Measurements from ENCODE around the gene LRRC26.
"Not testable (repeated sequence)": the region's sequence is repeated elsewhere in the genome, so short reads cannot be mapped to it uniquely, and the experiment has no call there.

Gene LRRC26

DNA sequence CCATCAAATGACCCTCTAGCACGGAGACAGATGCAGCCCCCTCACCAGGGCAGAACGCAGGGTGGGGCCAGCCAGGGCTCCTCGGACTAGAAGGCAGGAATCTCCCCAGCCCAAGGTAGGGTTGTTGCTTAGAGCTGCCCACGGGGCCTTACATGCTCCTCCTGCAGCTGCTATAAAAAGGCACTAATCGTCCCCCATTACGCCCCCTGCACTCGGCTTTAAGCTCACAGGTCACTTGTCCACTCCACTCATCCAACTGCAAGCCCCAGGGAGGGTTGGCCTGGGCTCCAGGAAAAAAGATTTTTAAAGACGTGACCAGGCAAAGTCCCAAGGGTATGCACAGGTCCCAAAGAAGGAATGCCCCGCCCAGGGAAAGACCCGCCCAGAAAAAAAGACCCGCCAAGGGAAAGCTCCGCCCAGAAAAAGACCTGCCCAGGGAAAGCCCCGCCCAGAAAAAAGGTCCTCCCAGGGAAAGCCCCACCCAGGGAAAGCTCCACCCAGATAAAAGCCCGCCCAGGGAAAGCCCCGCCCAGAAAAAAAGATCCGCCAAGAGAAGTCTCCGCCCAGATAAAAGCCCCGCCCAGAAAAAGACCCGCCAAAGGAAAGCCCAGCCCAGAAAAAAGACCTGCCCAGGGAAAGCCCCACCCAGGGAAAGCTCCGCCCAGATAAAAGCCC is 19.8 kb downstream of the LRRC26 start:
- DNase-seq = no peak

DNA sequence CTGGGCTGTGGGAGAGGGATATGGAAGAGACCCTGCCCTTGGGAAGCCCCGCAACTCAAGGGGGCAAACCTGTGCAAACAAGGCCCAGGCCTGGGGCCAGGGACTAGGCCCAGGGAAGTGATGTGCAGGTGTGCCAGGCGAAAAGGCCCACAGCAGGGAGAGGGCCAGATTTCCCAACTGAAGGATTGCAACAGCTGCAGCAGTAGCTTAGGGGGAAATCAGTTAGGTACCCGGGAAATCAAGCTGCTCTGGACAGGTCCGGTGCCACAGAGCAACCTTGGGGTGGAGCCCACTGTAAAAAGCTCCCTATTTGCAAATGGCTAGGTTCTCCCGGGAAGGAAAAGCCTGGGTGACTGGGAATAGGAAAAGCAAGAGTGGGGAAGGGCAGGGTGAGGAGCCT is 20.5 kb downstream of the LRRC26 start:
- no peak for DNase-seq

DNA sequence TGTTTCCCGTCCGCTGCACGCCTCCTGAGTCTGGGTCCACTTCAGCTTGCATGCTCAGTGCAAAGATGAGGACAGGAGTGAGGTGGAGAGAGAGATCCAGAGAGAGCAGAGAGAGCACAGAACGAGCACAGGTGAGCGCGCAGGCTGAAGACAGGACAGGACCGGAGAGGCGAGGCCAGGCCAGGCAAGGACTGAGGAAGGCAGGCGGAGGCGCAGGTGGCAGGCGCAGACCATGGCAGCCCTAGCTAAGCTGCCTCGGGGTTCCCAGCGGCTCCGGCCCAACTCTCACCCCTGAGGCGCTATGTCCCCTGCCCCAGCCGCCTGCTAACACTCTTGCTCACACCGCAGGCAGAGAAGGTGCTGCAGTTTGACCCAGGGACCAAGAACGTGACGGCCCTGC is 21.2 kb downstream of the LRRC26 start:
- DNase-seq = no peak

DNA sequence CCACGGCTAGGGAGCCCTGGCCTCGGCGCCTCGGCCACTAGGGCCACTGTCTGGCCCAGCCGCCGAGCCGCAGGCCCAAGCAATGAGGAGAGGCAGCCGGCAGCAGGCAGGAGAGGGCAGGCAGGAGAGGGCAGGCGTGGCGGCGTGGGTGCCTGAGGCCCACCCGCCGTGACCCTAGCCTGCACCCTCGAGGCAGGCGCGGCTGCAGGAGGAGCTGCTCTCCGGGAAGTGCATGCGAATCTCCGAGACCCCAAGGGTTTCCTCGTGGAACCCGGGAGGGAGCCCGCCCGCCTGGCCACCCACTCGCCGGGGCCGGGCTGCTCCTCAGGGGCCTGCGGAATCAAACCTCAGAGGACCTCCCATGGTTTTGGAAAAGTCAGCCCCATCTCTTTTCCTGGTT is 21.6 kb downstream of the LRRC26 start:
- no peak for DNase-seq

DNA sequence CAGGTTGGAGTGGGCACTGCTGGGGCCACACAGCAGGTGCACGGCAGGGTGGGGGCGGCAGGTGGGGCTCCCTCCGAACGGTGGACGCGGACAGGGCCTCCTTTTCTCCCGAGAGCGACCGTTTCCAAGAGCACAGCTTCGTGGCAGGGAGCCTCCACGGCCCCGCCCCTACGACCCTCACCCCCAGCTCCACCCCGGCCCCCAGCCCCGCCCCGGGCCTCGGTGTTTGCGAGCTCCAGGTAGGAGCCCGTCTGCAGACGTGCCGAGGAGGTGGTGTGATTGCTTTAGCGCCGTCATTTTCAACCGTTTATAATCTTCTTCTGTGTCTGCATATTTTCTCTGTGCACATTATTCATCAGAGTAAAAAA is 22.1 kb downstream of the LRRC26 start:
- no peak for DNase-seq

DNA sequence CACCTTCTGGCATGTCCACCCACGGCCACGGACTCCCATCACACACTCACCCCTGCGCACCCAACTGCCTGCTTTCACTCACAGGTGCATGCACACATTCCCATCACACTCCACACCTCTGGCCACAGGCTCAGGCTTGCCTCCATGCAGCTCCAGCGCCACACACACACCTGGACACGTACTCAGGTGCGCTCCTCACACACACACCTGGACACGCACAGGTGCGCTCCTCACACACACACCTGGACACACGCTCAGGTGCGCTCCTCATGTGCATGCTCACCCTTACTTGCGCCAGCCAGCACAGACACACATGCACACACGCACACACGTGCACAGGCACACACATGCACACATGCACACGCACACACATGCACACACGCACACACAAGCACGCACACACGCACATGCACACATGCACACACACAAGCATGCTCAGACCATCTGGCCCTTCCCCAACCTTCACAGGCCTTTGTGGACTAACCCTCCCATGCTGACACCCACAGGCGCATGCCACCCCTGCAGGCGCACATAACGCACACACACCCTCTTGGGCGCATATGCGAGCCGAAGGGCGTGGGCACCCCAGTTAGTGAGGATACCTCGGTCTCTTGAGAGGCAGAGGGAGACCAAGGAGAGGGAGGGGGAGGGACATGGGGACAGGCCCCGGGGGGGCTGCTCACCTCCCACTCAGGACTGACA is 22.6 kb downstream of the LRRC26 start:
- no peak for DNase-seq

DNA sequence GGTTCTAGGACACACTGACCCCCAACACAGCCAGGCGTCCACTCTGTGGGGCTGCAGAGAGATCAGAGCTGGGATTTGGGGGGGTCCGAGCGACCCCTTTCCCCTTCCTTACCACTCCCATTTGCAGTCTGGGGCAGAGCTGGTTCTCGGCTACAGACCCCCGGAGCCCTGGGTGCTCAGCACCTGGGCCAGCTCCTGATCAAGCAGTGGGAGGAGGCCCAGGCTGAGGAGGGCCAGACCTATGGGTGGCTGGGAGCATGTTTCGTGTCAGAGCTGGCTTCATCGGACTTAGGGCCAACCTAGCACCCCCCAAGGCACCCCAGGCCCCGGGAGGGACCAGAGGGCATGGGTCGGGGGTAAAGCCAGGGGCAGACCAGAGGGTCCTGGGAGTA is 23.3 kb downstream of the LRRC26 start:
- DNase-seq = no peak

DNA sequence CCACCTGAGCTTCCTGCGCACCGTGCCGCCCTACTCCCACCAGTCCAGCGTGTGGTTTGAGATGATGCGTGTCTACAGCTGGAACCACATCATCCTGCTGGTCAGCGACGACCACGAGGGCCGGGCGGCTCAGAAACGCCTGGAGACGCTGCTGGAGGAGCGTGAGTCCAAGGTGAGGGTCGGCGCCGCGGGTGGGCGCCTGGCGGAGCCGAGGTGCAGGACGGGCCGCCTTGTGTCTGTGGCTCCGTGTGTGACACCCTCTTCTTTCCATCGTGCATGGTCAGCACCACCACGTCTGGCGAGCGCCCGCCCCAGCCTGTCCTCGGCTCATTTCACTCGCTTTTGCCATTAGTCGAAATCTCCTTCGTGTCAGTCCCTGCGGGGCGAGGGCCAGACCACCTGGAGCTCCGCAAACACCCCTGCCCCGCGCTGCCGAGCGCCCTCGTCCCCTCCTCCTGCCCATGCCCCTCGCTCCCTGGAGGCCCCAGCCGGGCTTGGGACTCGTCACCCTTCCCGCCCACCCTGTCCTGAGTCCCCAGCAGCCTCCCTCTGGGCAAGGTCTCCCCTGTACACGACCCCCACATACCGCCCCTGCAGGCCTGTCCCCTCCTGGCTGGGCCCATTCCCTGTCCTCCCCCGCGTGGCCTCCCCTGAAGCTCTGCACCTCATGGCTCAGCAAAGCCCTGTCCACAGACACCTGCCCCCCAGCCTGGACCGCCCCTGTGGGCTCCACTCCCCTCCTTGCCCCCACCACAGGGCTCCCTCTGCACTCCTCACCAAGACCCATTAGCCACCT is 23.9 kb downstream of the LRRC26 start:
- no peak for DNase-seq

DNA sequence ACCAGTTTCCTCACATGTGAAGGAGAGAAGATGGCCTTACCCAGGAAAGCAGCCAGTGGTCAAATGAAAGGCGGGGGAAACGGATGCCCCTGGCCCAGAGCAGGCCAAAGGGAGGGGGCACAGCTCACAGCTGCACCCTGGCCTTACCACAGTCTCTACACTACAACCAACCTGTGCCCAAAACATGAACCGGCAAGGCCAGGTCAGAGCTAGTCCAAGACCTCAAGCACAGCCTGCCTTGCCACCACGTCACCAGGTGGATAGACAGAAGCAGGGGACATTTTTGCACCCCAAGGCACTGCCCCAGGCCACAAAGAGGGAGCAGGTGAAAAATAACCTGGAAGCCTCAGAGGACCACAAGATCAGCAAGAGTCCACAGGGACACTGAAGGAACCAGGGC is 26.4 kb downstream of the LRRC26 start:
- no peak for DNase-seq

DNA sequence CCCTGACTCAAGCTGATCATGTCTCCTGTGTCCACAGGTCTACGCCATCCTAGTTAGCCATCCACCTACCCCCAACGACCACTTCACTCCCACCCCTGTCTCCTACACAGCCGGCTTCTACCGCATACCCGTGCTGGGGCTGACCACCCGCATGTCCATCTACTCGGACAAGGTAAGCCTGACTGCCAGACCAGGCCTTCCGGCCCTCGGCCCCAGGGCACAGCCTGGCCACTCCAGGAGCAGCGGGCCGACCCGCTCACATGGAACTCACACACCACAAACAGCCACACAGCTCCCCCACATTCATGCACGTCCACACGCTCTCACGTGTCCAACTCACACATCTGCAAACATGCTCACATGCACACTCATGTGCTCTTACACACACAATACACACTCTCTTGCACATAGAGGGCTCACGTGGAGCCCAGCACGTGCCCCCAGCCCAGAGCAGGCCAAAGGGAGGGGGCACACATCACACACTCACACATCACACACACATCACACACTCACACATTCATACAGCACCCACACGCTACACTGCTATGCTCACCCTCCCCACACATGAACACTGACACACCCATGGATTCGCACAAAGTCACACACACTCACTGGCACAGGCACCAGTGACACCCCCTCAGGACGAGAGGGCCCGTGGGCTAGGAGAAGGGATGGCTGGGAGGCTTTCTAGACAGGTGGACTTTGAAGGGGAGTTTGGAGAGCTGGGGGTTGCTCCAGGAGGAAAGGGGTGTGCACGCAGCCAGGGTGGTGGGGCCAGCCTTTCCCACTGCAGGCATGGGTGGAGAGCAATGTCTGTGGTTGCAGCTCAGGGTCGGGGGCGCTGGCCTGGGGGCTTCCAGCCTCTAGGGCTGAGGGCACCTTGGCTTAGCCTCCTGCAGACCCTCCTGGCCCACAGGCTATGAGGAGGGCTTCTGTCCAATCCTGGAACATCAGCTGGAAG is 27.6 kb downstream of the LRRC26 start:
- DNase-seq = no peak

DNA sequence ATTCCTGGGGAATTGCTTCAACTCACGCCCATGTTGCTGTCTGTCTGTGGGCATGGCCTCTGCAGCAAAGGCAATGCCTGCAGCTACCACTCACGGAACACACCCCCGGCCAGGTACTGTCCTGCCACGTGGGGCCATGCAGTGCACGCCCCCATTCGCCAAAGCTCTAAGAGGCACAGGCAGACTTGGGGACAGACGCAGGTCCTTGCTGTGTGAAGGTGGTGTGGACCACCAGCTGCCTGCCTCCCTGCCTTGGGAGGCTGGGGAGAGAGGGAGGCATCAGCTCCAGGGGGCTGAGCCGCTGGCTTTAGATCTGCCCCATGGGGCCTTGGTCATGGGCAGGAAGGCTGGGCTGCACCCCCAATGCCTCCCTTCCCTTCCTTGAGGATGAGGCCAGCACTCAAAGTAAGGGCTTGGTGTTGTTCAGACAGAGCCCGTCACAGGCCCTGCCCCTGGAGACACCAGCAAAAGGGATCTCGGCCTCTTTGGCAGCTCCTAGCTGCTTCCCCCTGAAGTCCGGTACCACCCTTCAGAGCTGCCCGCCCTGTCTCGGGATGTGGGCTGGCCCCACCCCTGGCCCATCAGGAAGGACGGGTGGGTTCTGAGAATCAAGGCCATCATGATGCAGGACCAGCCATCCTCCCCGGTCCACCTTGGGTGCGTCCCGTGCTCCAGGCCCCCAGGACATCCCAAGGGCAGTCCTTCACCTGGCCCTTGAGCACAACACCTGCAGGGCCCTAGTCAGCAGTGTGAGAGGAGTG is 28.6 kb downstream of the LRRC26 start:
- no peak for DNase-seq

DNA sequence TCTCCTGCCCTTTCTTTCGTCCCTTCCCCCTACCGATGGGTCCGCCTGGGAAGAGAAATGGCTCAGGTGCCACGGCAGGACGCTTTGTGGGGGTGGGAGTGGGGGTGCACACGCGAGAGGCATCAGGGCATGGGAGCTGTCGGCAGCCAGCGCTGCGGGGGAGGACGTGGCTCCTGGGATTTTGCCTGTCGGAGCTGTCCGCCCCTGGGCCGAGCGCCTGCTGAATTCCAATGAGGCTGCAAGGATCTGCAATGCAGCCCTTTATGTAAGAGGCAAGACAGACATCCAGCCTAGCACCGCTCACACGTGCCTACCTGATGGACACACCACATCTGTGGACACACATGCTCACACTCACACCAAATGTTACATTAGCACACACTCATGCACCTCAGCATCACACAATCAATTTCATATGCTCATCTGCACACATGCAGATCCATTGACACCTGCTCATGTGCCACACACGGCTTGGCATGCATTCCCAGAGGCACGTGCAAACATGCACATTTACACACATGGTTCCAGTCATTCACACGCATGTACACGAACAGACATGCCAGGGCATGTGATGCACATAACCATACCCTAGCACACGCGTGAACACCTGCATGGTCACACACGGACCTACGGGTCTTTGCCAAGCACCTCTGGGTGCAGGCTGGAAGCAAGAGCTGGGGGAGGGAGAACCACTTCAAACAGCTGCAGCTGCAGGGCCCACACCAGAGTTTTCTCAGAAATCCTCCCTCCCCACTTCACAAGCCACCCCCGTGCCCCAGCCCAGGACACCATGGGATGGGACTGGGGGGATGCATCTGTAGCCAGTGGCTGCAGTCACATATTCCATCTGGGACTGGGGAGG is 29.5 kb downstream of the LRRC26 start:
- no peak for DNase-seq

DNA sequence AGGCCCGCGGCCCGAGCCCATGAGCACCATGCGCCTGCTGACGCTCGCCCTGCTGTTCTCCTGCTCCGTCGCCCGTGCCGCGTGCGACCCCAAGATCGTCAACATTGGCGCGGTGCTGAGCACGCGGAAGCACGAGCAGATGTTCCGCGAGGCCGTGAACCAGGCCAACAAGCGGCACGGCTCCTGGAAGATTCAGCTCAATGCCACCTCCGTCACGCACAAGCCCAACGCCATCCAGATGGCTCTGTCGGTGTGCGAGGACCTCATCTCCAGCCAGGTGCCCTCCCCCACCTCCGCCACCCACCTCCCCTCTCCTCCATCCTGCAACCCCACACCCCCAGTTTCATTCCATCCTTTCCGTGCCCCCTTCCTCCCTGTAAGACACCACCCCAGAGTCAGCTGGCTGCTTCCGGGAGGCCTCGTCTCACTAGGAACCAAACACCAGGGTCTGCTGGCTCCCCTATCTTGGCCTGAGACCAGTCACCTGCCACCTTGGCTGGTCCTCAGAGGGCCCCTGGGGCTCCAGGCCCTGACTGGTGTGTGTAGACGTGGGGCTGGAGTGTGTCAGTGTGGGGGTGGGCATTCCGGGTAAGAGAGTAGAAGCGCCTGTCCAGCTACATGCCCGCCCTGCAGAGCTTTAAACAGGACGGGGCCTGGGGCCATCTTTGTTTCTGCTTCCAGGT is 30.2 kb downstream of the LRRC26 start:
- no peak for DNase-seq

DNA sequence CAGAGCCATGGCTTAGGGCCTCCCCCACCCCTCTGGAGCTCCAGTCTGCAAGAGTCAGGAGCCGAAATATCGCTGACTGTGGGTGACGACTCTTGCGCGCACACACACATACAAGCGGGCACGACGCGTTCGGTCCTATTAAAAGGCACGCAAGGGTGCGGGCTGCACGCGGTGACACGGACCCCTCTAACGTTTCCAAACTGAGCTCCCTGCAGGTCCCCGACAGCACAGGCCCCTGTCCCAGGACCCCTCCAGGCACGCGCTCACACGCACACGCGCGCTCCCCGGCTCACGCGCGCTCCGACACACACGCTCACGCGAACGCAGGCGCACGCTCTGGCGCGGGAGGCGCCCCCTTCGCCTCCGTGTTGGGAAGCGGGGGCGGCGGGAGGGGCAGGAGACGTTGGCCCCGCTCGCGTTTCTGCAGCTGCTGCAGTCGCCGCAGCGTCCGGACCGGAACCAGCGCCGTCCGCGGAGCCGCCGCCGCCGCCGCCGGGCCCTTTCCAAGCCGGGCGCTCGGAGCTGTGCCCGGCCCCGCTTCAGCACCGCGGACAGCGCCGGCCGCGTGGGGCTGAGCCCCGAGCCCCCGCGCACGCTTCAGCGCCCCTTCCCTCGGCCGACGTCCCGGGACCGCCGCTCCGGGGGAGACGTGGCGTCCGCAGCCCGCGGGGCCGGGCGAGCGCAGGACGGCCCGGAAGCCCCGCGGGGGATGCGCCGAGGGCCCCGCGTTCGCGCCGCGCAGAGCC is 31.0 kb downstream of the LRRC26 start, which contains the start of gene GRIN1:
TSS of gene GRIN1 (plus strand) at position 433 of the 746 bp plus-strand sequence. CDS start 333 bp downstream, outside the sequence.
- DNase-seq = peak; percentile 22 to 76 (median 46)

DNA sequence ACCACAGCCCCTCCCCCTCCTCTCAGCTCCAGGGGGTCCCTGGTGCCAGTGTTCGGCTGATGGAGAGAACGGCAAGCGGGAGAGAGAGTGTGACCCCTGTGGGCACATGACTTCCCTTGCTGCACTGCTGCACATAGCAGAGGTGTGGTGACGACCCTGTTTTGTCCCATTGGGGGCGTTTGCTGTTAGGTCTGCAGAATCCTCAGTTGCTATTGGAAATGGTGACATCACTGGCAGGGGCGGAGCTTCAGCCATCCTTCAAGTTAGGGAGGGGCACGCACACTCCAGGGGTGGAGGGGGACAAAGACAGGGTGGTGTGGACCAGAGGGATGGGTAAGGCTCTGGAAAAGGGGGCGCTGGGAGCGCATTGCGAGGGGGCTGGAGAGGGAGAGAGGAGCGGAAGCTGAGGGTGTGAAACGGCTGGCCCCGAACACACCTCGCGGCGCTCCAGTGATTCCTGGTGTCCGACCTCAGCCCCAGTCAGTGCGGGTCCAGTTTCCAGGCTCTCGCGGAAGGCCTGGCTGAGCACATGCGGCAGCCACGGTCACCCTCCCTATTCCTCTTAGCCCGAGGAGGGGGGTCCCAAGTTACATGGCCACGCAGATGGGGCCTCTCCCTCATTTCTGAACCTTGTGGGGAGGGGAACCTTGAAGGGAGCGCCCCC is 31.7 kb downstream of the LRRC26 start:
- DNase-seq = no peak

DNA sequence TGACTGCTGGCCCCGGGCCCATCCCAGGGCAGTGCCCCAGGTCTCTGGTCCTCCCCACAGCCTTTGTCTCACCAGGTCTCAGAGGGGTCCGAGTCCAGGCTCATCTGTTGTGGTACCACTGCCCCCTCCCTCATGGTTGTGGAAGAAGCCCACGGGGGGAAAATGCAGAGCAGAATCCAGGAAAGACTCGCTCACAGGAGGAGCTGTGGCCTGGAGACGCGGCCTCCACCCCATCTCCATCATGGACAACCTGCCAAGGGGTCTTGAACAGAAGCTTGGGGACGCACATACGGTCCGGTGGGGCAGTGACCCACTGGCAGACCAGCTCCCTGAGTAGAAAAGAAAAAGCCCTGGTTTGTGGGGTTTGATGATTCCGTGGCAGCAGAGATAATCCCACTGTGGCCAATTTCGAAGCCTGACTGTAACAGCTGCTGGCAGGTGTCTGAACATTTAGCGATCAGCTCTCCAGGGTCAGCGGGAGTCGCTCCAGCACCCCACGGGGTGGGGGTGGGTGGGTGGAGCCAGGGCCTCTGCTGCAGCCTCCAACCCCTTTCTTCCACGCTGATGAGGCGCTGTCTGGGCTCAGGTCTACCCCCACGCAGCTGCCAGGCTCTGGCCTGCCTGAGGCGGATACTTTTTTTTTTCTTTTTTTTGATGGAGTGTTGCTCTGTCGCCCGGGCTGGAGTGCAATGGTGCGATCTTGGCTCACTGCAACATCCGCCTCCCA is 32.8 kb downstream of the LRRC26 start:
- DNase-seq = no peak

DNA sequence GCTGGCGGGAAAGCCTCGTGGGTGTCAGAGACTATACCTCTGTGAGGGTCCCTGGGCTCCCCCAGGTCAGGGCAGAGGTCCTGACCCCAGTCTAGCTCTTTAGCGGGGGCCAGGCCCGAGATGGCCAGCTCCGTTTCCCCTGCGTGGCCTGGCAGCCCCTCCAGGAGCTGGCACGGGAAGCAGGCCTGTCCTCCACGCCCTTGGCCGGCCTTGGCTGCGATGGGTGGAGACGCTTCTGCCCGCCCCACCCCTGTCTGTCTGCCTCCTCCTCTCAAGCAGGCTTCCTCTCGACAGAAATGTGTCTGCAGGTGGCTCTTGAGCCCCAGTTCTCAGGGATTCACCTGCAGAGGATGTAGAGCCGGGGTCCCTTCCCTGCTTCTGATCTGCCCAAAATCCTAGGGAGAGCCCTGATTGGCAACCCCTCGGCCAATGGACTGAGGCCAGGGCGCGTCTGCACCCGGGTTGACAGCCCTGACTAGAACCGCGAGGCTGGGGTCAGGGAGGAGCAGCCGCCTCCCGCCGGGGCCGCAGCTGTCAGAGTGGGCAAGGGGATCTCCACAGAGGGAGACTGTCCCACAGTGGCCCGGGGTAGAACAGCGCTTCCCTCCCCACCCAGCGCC is 33.5 kb downstream of the LRRC26 start:
- no peak for DNase-seq

DNA sequence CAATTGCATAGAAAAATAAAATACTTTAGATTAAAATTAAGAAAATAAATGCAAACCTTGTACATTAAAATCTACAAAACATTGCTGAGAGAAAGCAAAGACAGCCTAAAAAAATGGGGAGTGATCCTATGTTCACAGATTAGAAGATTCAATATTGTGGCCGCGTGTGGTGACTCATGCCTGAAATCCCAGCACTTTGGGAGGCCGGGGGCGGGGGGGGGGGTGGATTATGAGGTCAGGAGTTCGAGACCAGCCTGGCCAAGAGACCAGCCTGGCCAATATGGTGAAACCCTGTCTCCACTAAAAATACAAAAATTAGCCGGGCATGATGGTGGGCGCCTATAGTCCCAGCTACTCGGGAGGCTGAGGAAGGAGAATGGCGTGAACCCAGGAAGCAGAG is 34.7 kb downstream of the LRRC26 start:
- DNase-seq = not testable (repeated sequence)
